Activated naive CD4-positive, alpha-beta T cell treated with anti-CD3 and anti-CD28 coated beads, Interleukin-2, amount 50 U/mL, for 72 hours (primary cell): ENCODE data around the gene MPPED1. TPM values are rescaled to one million over a fixed set of nuclear protein-coding genes. Genes with fewer than 3 reads are reported as not detected.

Experiments
- ATAC-seq, 2 donors: fragments of 150-1000 bp; cut with Tn5 transposase; 2 replicates each; pipeline ENCODE4 v1.10.0; 2021; ENCODE audit warnings: mild to moderate bottlenecking in 2 of 2, moderate library complexity in 2 of 2
- DNase-seq, 2 donors: peaks; one replicate each; pipeline ENCODE4 v3.0.0; 2021 to 2022; ENCODE audit warnings: low spot score in 2 of 2
- H3K27ac Mint-ChIP-seq, 2 donors: one replicate each; pipeline ENCODE4 v1.8.0; 2022; ENCODE audit warnings: mild to moderate bottlenecking in 2 of 2, mixed read lengths in 2 of 2
- H3K36me3 Mint-ChIP-seq, 2 donors: one replicate each; pipeline ENCODE4 v1.8.0; 2022; ENCODE audit warnings: mixed read lengths in 2 of 2
- H3K9me3 Mint-ChIP-seq, 2 donors: one replicate each; pipeline ENCODE4 v1.8.0; 2022; ENCODE audit warnings: mixed read lengths in 2 of 2
- total RNA-seq, 2 donors: library from RNA; stranded (reverse); gene quantifications; one replicate each; pipeline ENCODE4 v1.2.3, GENCODE V29; 2022

Gene MPPED1
- total RNA-seq, 2 donors from 2014 or later = not detected

DNA sequence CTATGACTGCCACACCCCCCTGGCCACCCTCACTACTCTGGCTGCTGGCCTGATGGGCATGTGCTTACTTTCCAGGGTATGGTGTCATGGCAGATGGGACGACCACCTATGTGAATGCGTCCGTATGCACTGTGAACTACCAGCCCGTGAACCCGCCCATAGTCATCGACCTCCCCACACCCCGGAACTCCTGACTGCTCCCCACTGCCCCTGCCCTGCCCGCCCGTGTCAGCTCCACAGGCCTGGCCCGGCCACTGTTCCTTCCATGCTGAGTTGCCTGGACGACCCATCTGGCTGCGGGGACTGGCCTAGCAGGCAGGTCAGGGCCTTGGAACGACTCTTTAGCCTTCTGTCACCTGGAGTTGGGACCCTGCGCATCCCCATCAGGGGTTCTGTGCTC is 93.6 kb downstream of the MPPED1 start:
- Mint-ChIP-seq H3K9me3 (no peaks in the 10 kb centered on the region), H3K36me3 (no peaks in the 10 kb centered on the region), H3K27ac (no peak overlapping the region)
- DNase-seq (no peak), ATAC-seq (no peak)

- Mint-ChIP-seq H3K27ac (no peak overlapping the region), H3K9me3 (no peaks in the 10 kb centered on the region), H3K36me3 (no peaks in the 10 kb centered on the region)
- DNase-seq (no peak), ATAC-seq (no peak)
Observed at GRCh38 chr22:43505896-43506295, 94.1 kb downstream of the MPPED1 start.

GRCh38 chr22:43506487-43506886 is 94.7 kb downstream of the MPPED1 start:
- no peaks in the 10 kb centered on the region for H3K36me3 Mint-ChIP-seq
- no peaks in the 10 kb centered on the region for H3K9me3 Mint-ChIP-seq
- ATAC-seq (no peak), DNase-seq (no peak)
- no peak overlapping the region for H3K27ac Mint-ChIP-seq

DNA sequence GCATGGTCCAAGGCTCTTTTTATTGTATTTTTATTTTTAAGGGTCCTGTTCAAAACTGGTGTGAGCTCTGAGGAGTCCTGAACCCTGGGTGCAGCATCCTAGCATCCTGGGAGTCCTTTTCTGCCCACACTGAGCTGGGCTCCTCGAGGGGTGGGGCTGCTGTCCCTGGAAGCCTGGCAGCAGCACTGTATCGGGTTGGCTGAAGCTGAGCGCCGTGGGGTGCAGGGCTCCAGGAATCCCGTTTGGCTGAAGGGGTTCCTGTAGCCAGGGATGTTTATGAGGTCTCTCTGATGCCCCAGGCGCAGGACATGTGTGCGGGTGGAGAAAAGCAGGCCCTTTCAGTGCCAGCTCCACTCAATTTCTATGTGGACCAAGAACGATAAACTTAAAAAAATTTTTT is 95.4 kb downstream of the MPPED1 start:
- Mint-ChIP-seq H3K9me3 (no peaks in the 10 kb centered on the region), H3K27ac (no peak overlapping the region), H3K36me3 (no peaks in the 10 kb centered on the region)
- ATAC-seq = no peak
- DNase-seq = no peak

GRCh38 chr22:43508489-43508888 is 96.7 kb downstream of the MPPED1 start:
- DNase-seq = no peak
- H3K36me3 Mint-ChIP-seq = no peaks in the 10 kb centered on the region
- no peak overlapping the region for H3K27ac Mint-ChIP-seq
- no peaks in the 10 kb centered on the region for H3K9me3 Mint-ChIP-seq
- ATAC-seq = no peak

- ATAC-seq (no peak), DNase-seq (no peak)
- Mint-ChIP-seq H3K9me3 (no peaks in the 10 kb centered on the region), H3K36me3 (no peaks in the 10 kb centered on the region), H3K27ac (no peak overlapping the region)
Observed at GRCh38 chr22:43509337-43509736, 97.5 kb downstream of the MPPED1 start.

- H3K9me3 Mint-ChIP-seq = no peaks in the 10 kb centered on the region
- H3K27ac Mint-ChIP-seq = no peak overlapping the region
- no peaks in the 10 kb centered on the region for H3K36me3 Mint-ChIP-seq
- DNase-seq (no peak), ATAC-seq (no peak)
Observed at GRCh38 chr22:43510281-43511070, 98.7 kb downstream of the MPPED1 start.

DNA sequence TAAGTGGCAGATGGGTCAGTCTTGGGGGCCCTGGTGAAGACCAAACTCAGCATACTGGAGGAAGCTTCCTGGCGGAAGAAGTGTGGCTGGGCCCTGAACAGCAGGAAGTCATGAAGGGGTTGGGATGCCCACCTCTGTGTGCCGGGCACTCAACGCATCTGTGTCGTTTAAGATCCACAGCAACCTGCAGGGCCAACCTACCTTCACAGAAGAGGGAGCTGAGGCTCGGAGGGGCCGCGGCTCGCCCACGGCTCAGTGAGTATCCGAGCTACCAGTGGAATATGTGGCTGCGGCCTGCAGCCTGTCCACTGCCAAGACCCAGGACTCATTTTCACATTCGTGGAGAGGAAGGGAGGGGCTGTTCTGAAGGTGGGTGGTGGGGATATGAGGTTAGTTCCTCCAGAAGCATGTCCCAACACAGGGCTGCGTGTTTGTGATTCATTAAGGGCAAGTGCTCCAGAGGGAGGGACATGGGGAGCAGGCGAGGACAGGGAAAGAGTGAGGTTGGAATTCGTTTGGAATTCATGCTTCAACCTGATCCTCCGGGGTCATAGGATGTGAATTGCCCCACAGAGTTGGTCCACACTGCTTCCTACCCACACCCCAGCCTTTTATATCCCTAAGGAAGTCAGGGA is 99.6 kb downstream of the MPPED1 start:
- Mint-ChIP-seq H3K27ac (no peak overlapping the region), H3K9me3 (no peaks in the 10 kb centered on the region)

DNA sequence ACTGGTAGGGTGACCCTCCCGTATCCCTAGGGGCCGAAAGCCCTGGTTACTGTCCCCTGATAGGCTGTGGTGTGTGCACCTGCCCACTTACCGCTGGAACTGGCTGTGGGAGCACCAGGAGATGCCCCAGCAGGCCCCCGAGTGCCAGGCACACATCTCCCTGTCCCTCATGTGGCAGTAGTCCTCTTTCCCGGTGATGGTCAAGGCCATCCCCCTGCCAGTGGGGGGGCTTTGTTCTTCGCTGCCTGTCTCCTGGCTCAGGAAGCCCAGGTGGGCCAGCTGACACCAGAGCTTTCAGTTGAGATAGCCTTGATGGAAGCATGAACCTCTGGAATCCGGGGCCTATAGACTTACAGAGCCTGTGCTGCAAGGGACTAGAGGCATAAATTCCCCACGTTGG is 100.5 kb downstream of the MPPED1 start:
- H3K9me3 Mint-ChIP-seq = no peaks in the 10 kb centered on the region
- H3K27ac Mint-ChIP-seq = no peak overlapping the region
- no peak for ATAC-seq
- no peaks in the 10 kb centered on the region for H3K36me3 Mint-ChIP-seq
- no peak for DNase-seq

More for the DNA sequence above, 99.6 kb downstream of the MPPED1 start:
- no peaks in the 10 kb centered on the region for H3K36me3 Mint-ChIP-seq
- ATAC-seq (no peak), DNase-seq (no peak)

GRCh38 chr22:43514476-43515157 is 102.8 kb downstream of the MPPED1 start:
- no peaks in the 10 kb centered on the region for H3K36me3 Mint-ChIP-seq
- H3K9me3 Mint-ChIP-seq = no peaks in the 10 kb centered on the region
- DNase-seq = no peak
- no peak for ATAC-seq
- no peak overlapping the region for H3K27ac Mint-ChIP-seq

DNA sequence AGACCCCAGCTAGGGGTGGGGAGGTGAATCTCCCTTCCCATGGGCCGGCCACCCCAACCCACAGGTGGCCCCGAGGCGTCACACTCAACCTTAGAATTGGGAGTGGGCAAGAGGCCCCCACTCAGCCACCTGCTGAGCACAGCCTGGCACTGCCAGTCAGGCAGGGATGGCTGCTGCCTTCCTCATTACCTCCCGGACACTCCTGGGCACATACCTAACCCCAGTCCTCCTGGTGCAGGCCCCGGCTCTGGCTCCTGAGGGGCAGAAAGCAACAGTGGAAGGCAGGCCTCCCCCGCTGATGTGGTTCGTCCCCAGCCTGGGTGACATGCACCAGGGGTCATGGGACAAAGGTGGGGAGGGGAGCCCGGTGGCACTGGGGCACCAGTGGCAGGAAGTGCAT is 103.6 kb downstream of the MPPED1 start:
- H3K27ac Mint-ChIP-seq = no peak overlapping the region
- peaks cover 0 to 2% of the 10 kb centered on the region in 2 donors for H3K9me3 Mint-ChIP-seq
- H3K36me3 Mint-ChIP-seq = peaks cover 0 to 2% of the 10 kb centered on the region in 2 donors
- DNase-seq (no peak), ATAC-seq (no peak)

- no peak overlapping the region for H3K27ac Mint-ChIP-seq
- peaks cover 0 to 5% of the 10 kb centered on the region in 2 donors for H3K36me3 Mint-ChIP-seq
- H3K9me3 Mint-ChIP-seq = peaks cover 0 to 4% of the 10 kb centered on the region in 2 donors
- ATAC-seq (no peak), DNase-seq (no peak)
Observed at GRCh38 chr22:43515902-43516301, 104.1 kb downstream of the MPPED1 start.

- ATAC-seq (no peak), DNase-seq (no peak)
- H3K9me3 Mint-ChIP-seq = peaks cover 0 to 4% of the 10 kb centered on the region in 2 donors
- no peak overlapping the region for H3K27ac Mint-ChIP-seq
- H3K36me3 Mint-ChIP-seq = peaks cover 0 to 5% of the 10 kb centered on the region in 2 donors
Observed at GRCh38 chr22:43516386-43516785, 104.6 kb downstream of the MPPED1 start.

DNA sequence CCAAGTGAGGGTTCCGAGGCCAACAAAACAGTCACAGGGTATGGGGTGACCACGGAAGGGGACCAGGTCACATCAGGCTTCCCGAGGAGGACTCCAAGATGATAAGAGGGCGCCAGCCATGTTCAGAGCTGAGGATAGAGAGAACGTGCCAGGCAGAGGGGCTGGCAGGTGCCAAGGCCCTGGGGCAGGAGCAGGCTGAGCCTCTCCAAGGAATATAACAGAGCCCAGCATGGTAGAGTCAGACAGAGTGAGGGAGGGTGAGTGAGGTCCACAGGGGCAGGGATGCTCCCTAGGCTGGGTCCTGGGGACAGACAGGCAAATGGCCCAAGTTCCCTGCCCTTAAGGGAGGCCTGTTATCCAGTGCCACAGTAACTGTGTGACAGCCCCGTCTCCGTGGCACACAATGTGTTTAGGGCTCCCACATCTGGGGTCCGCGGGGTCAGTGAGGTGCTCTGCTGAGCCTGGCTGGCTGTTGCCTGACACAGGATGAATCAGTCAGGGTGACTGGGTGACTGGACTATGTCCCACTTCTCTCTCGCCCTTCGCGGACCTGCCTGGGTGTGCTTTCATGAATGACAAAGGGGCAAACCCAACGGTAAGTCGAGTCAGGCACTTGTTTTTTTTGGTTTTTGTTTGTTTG is 105.3 kb downstream of the MPPED1 start:
- DNase-seq (no peak), ATAC-seq (no peak)
- H3K27ac Mint-ChIP-seq = no peak overlapping the region
- peaks cover 0 to 5% of the 10 kb centered on the region in 2 donors for H3K36me3 Mint-ChIP-seq
- H3K9me3 Mint-ChIP-seq = peaks cover 0 to 4% of the 10 kb centered on the region in 2 donors

DNA sequence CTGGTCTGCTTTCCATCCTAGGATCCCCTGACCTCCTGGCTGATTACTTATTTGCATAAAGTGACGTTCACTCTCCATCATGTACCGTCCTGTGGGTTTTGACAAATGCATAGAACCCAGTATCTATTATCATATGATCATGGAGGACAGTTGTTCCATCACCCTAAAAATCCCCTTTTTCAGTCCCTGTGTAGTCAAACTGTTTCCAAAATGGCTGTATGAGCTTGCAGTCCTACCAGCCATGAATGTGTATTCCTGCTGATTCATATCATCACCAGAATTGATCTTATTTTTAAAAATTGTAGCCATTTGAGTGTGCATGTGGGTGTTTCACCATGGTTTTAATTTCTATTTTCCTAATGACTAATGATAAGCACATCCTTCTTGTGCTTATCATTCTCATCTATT is 108.8 kb downstream of the MPPED1 start:
- Mint-ChIP-seq H3K27ac (peak overlapping the region; percentile 57 to 89), H3K9me3 (peaks cover 0 to 4% of the 10 kb centered on the region in 2 donors), H3K36me3 (peaks cover 0 to 5% of the 10 kb centered on the region in 2 donors)
- DNase-seq = peak in 1 of 2 donors; percentile 12
- peak; percentile 82 to 95 for ATAC-seq

DNA sequence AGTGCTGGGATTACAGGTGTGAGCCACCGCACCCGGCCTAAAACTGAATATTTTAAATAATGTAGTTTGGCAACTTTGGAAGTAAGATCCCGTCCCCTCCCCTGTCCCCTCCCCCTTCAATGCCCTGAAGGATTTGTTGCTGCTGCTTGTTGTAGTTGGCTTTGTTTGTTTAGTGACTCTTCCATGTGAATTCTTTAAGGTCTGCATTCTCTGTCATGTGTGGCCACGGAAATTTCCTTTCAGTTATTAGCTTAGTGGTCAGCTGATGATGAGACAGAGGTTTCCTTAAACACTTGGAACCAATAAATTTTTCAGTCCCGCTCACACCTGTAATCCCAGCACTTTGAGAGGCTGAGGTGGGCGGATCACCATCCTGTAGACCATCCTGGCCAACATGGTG is 109.9 kb downstream of the MPPED1 start:
- DNase-seq (no peak), ATAC-seq (no peak)
- Mint-ChIP-seq H3K27ac (no peak overlapping the region), H3K9me3 (peaks cover 0 to 4% of the 10 kb centered on the region in 2 donors), H3K36me3 (peaks cover 0 to 5% of the 10 kb centered on the region in 2 donors)

DNA sequence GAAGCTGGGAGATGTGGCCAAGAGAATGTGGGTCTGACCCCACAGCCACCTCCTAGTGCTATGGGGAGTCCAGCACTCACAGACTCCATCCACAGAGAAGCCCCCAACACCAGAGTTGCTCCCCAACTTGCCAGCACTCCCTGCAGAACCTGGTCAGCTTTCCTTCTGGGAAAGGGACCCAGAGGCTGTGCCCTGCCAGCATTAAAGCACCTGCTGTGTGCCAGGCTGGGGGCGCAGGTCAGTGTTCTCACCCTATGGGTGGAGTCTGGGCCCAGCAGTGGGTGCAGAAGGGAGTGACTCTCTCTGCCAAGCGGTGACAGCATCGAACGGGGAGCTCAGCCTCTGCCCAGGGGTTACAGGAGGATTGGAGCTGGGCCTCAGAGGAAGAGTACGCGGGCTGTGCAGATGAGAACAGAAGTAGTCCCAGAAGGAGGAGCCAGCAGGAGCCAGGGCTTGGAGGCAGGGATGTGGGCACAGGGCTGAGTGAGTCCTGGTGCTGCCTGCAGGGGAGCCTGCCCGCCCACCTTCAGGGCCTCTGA is 114.4 kb downstream of the MPPED1 start:
- ATAC-seq (no peak), DNase-seq (no peak)
- Mint-ChIP-seq H3K36me3 (no peaks in the 10 kb centered on the region), H3K9me3 (no peaks in the 10 kb centered on the region), H3K27ac (no peak overlapping the region)
